MCF 10A (cell line): Measurements from ENCODE around the gene CARHSP1. TPM values are rescaled to one million over a fixed set of nuclear protein-coding genes. Genes with fewer than 3 reads are reported as not detected.

Experiments used
- BruUV-seq: library from RNA; stranded (reverse); fragments of 400-500 nt; replicated peaks from 2 replicates; lab custom pipeline; 2021; lab: Mats Ljungman, UMichigan
- CTCF ChIA-PET: fragments of 300-600 bp; sonication (Branson Sonifier 250); formaldehyde crosslinking; extraction: SDS; loops from one replicate; lab custom pipeline; 2021; ENCODE audit warnings: antibody characterized with exemption, inconsistent platforms; lab: Yijun Ruan, JAX
- POLR2A ChIA-PET: fragments of 300-600, 350-650 bp; sonication (Branson Sonifier 250); formaldehyde crosslinking; extraction: SDS; loops from one replicate; lab custom pipeline; 2020; ENCODE audit warnings: antibody characterized with exemption, inconsistent platforms; lab: Yijun Ruan, JAX
- DNase-seq: peaks from one replicate; pipeline ENCODE4 v3.0.0-alpha.2; 2018; ENCODE audit not compliant: unreplicated experiment
- H3K27ac Mint-ChIP-seq: one replicate; pipeline ENCODE4 v1.8.0; 2022; ENCODE audit warnings: mild to moderate bottlenecking, low read depth, mixed read lengths; ENCODE audit not compliant: unreplicated experiment
- H3K27me3 Mint-ChIP-seq: one replicate; pipeline ENCODE4 v1.8.0; 2022; ENCODE audit warnings: mixed read lengths; ENCODE audit not compliant: insufficient read depth, unreplicated experiment
- H3K36me3 Mint-ChIP-seq: one replicate; pipeline ENCODE4 v1.8.0; 2022; ENCODE audit warnings: mild to moderate bottlenecking, moderate library complexity, mixed read lengths; ENCODE audit not compliant: insufficient read depth, unreplicated experiment
- H3K4me1 Mint-ChIP-seq: one replicate; pipeline ENCODE4 v1.8.0; 2022; ENCODE audit warnings: mixed read lengths; ENCODE audit not compliant: insufficient read depth, unreplicated experiment
- H3K4me3 Mint-ChIP-seq: one replicate; pipeline ENCODE4 v1.8.0; 2022; ENCODE audit warnings: mild to moderate bottlenecking, moderate library complexity, mixed read lengths; ENCODE audit not compliant: unreplicated experiment
- H3K9me3 Mint-ChIP-seq: one replicate; pipeline ENCODE4 v1.8.0; 2022; ENCODE audit warnings: mixed read lengths; ENCODE audit not compliant: unreplicated experiment
- CTCF ChIP-seq: fragments of 200-600 bp; IDR thresholded peaks from one replicate; pipeline ENCODE4 v1.8.0; 2022; ENCODE audit warnings: antibody characterized with exemption, mild to moderate bottlenecking; ENCODE audit not compliant: unreplicated experiment
- intact Hi-C: fragments of 100-400 bp; cut with micrococcal nuclease; formaldehyde crosslinking; loops from 2 replicates; pipeline ENCODE4 v1.14.1; 2022
- total RNA-seq: library from RNA; stranded (reverse); gene quantifications from 2 replicates; pipeline ENCODE4 v1.2.3, GENCODE V29; 2022

The CARHSP1 gene
- total RNA-seq, 1 experiment from 2014 or later = 27.8 TPM

GRCh38 chr16:8848231-8848938, 20.4 kb downstream of the CARHSP1 start:
- H3K36me3 Mint-ChIP-seq = peaks cover 47% of the 10 kb centered on the region
- H3K27me3 Mint-ChIP-seq = no peaks in the 10 kb centered on the region
- H3K4me3 Mint-ChIP-seq = no peak overlapping the region
- TF ChIP-seq CTCF = no peak
- H3K27ac Mint-ChIP-seq = peak overlapping the region; percentile 33
- intact Hi-C loops = no loop called here
- no peak for DNase-seq
- ChIA-PET POLR2A (interaction anchor here (0.6 to 0.7 kb wide), 3 partner anchors 11 to 20 kb away, joined by 3 to 4 read pairs (median 3); partner anchors contain the start of gene CARHSP1), CTCF (no interaction called here)
- peaks cover 20% of the 10 kb centered on the region for H3K4me1 Mint-ChIP-seq
- BruUV-seq = TSS peak; percentile 14
- H3K9me3 Mint-ChIP-seq = no peaks in the 10 kb centered on the region

GRCh38 chr16:8847623-8848022, 21.2 kb downstream of the CARHSP1 start:
- TF ChIP-seq CTCF = no peak
- Mint-ChIP-seq H3K27me3 (no peaks in the 10 kb centered on the region), H3K9me3 (no peaks in the 10 kb centered on the region), H3K27ac (no peak overlapping the region), H3K4me1 (peaks cover 20% of the 10 kb centered on the region), H3K36me3 (peaks cover 47% of the 10 kb centered on the region), H3K4me3 (no peak overlapping the region)
- intact Hi-C loops = no loop called here
- BruUV-seq = no TSS peak
- no peak for DNase-seq
- ChIA-PET CTCF (interaction anchor here (0.7 kb wide), 1 partner anchor 172 kb away, joined by 4 read pairs; no protein-coding TSS in a partner anchor), POLR2A (no interaction called here)

DNA sequence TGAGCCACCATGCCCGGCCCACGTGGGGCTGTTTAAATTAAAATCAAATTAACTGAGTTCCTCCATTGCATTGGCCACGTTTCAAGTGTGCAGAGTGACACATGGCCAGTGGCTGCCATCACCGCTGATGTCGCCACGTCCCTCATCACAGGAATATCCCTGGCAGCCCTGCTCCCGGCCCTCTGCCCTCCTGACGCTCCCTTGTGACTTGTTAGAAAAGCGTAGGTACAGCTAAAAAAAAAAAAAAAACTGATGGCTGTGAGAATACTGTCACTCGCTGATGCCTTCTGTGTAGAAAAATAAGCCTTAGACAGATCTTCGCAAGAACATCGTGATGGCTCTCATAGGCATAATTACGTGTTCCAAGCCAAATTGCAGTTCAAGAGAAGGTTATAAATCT, 21.7 kb downstream of the CARHSP1 start:
- Mint-ChIP-seq H3K9me3 (no peaks in the 10 kb centered on the region), H3K36me3 (peaks cover 45% of the 10 kb centered on the region)
- BruUV-seq = no TSS peak

More for the DNA sequence above, 21.7 kb downstream of the CARHSP1 start:
- Mint-ChIP-seq H3K4me1 (peaks cover 25% of the 10 kb centered on the region), H3K27ac (no peak overlapping the region), H3K4me3 (no peak overlapping the region), H3K27me3 (no peaks in the 10 kb centered on the region)
- intact Hi-C loops = no loop called here
- ChIA-PET CTCF (interaction anchor here (0.7 kb wide), 1 partner anchor 172 kb away, joined by 4 read pairs; no protein-coding TSS in a partner anchor), POLR2A (no interaction called here)
- no peak for TF ChIP-seq CTCF
- DNase-seq = no peak
